Fibroblast of gingiva (primary cell): ENCODE measurements around the gene PDCL3.

Experiments used
- DNase-seq: peaks from one replicate; pipeline ENCODE4 v3.0.0-alpha.2; 2011; ENCODE audit warnings: low read depth

The PDCL3 gene

DNA sequence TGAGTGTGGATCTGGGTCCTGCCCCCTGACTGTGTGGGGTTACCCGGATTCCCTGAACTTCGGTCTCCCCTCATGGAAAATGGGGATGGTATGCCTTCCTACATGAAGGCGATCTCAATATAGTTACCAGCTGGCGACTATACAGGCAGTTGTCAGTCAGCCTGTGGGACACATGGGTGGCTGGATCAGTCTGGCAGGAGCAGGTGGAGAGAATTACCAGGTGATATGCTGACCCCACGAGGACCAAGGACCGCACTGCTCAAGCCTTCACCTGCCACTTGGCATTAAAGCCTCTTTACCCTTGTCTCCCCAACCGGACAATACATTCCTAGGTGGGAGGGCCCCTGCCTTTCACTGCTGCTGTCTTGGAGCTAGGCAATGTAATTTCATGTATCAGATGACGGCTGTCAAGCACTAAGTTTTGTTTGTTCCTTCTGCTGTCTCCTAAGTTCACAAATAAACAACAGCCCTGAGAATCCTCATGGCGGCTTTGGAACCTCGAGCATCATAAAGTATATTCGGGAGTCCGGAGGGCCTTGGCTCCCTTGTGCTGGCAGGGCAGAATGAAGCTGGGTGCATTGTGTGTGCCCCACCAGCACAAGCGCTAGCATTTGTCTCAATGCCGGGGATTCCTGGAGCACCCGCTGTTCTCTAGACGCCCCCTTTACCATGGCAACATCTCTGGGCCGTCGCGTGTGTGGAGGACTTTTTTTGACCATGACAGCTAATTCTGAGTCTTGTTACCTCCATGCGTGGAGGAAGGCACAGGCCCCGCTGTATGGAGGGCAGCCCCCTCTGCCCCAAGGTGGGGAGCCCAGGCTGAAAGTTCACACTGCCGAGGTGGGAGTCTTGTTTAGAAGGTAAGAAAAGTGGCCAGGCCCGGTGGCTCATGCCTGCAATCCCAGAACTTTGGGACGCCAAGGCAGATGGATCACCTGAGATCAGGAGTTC lies 48.6 kb downstream of the PDCL3 start:
- no peak for DNase-seq

DNA sequence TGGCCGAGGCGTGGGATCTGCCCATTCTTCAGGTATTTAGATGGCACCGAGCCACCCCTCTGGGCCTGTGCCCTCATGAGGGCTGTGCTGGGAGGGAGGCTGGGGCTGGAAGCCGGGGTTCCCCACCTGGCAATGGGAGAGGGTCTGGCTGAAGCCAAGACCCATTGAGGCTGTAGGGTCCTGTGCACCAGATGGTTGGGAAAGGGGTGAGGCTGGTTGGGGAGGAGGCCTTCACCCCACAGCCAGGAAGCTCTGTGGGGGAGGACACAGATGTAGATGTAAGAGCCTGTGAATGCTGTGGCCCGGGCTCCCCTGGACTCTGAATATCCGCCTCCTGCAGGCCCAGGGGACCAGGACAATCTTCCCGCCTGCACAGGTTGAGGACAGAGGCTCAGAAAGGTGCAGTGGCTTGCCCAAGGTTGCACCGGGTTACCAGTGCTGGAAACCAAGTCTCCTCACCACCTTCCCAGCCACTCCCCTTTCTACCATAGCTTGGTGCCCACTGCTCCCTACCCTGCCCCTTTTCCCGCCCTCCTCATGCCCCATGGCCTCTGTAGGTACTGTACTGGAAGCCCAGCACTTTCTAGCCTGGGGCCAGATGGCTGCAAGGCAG lies 49.7 kb downstream of the PDCL3 start:
- DNase-seq = no peak

DNA sequence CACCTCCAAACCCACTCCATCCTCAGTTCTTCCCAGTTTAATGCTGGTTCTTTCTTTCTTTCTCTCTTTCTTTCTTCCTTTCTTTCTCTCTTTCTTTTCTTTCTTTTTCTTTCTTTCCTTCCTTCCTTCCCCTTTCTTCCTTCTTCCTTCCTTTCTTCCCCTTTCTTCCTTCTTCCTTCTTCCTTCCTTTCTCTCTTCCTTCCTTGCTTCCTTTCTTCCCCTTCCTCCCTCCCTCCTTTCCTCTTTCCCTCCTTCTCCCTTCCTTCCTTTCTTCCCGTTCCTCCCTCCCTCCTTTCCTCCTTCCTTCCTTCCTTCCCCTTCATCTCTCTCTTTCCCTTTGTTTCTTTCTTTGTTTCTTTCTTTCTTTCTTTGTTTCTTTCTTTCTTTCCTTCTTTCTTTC lies 50.9 kb downstream of the PDCL3 start:
- DNase-seq = no peak

DNA sequence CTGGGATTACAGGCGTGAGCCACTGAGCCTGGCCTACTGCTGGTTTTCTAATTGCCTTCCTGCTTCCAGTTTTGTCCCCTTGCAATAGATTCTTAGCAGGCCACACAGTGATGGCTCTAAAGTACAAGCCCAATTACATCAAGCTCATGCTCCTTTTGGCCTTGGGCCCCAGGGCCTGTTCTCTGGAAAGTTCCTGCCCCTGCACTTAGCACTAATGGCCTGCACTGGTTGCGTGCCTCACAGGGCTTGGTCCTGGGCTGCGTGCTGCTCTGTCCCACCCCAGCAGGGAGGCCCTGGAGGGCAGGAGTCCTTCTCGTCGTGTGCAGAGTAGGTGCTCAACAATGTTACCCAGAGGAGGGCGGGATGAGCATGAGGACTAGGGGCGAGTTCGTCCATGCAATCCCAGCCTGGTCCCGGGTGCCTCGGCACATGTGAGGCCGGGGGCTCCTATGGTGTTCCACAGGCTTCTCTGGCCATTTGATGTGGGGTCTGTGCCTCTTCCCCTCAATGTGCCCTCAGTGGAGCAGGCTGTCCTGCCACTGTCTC lies 51.7 kb downstream of the PDCL3 start:
- no peak for DNase-seq

DNA sequence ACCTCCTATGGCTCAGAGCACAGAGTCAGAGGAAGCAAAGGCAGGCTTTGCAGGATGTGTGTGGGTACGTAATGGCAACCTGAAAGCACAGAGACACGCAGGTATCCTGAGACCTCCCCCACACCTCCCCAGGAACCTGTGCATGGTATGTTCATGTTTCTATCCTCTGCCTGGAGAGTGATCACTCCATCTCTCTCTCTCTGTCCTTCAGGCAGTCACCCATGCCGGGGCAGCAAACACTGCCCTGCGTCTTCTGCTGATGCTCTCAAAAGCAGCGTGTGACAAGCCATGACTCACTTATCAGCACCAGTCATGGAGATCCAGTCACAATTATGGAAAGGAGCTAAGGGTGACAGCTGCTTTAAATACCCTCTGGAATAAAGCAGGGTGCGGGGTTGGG lies 52.7 kb downstream of the PDCL3 start:
- no peak for DNase-seq

DNA sequence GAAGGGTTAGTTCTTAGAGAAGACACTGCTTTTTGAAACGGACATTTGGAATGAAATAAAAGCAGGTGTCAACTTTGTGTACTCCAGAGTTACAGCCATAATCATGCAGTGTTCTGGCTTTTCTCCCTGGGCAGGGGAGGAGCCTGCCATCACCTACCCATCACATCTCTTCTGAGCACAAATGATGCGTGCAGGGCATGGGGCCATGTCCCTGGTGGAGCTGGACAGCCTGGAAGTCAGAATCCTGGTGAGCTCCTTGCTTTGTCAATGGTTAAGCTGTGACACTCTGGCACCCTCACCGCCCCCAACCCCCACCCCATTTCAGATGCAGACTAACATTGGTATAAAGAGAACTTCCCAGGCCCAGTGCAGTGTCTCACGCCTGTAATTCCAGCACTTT lies 53.1 kb downstream of the PDCL3 start:
- DNase-seq = no peak

DNA sequence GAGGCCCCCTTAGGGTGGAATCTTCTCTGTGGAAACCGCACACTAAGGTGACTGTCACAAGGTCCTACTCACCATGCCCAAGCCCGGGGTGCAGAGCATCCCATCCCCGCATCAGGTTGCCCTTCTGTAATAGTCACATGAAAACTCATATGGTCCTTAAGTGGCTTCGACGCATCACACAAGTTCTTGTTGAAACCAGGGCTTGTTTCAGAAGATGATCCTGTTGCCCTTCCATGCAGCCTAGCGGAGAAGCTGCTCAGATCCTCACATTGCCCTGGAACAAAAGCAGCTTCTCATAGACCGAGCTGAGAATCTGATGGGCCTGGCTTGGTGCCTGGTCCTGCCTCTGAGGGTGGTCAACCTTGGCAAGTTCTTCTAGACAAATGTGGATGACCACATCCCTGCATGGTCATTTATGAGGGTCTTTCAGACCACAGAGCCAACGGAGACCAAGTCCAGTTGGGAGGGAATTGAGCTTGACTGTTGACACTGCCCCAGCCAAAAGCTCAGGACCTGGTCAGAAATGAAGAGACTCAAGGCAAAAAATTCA lies 54.1 kb downstream of the PDCL3 start:
- no peak for DNase-seq

DNA sequence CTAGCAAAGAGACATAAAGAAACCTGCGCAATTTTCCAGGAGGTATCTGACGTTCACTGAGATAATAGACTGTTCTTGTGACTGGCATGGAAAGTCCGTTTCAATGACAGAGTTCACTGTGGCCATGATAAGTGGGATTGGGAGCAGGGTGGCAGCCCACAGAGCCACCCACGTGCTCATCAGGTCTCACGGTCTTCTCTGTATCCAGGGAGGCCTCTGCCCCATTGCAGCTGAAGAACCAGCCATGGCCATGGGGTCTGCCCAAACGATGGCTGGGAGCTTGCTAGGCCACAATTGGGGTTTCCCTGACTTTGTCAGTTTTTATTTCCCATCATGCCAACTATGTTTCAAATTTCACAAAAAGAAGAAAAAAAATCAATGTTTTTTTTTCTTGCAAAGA lies 57.2 kb downstream of the PDCL3 start:
- no peak for DNase-seq

DNA sequence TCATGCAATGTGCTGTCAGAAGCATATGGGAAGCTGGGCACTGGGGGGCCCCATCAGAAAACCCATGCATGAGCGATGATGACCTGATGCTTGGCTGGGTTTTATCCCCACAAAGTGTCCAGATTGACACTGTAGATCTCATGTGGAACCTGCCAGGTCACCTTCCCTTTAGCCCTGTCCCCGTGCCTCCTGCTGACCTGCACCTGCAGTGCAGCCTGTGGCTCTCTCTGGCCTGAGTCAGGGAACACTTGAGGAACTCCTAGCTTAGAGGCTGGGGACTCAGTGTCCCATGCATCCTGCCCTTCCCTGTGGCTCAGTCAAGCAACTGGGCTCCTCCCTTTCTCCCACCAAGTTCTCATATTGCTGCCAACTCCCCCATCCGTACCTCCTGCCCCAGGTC lies 57.7 kb downstream of the PDCL3 start:
- DNase-seq = no peak

DNA sequence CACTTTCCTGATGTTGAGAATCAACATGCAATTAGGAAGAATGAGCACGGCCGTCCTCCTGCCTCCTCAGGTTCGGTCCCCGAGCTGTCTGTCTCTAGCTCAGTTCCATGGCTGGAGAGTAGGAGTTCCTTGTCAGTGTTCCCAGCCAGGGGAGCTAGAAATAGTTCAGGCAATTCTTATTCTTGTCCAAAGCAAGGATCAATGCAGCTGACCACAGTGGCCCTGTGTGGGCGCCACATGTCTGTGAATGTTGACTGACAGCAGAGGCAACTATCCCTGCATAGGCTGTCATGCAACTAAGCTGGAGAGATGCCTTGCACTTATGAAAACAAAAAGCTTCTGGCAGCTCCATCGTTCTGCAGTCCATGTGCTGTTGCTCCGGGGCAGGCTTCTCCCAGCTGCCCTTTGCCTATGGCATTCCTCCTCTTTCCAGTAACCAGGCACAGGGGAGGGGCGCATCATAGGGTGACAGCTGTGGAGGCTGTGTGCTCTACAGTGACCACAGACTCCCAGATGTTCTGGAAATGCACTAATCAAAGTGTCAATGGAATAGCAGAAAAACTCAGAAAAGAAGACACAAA lies 58.7 kb downstream of the PDCL3 start:
- no peak for DNase-seq

DNA sequence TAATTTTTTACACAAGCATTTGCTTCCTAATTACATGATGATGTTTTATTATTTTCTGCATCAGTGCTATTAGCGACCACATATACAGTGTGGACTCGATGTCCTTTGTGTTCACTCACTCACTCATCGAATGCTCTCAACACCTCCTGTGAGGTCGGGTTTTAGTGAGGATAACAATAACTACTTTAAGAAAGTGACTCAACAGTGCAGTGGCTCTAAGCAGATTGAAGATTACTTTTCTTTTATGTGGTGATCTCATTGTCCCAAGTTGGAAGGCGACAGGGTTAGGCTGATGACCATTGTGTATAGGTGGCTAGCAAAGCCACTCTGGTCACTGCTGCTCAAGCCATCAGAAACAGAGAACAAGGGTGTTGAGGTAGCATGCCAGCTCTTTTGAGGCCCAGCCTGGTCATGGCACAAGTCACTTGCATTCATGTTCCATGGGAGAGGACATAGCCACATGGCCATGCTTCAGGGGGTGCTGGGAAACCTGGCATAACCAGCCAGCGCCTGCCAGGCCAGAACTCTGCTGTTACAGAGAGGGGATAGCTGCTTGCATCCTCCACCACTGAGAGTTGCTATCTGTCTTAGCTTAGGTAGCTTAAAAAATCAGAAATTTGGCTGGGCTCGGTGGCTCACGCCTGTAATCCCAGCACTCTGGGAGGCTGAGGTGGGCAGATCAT lies 60.4 kb downstream of the PDCL3 start:
- DNase-seq = no peak

DNA sequence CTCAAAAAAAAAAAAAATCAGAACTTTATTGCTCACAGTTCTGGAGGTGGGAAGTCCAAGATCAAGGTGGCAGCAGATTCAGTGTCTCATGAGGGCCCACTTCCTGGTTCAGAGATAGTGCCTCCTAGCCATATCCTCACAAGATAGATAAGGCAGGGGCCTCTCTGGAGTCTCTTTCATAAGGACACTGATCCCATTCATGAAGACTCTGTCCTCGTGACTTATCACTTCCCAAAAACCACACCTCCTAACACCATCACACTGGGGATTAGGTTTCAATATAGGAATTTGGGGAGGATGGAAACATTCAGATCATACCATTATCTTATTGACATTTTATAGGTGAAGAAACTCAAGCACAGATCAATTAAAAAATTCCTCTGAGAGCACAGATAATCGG lies 61.1 kb downstream of the PDCL3 start:
- DNase-seq = no peak

DNA sequence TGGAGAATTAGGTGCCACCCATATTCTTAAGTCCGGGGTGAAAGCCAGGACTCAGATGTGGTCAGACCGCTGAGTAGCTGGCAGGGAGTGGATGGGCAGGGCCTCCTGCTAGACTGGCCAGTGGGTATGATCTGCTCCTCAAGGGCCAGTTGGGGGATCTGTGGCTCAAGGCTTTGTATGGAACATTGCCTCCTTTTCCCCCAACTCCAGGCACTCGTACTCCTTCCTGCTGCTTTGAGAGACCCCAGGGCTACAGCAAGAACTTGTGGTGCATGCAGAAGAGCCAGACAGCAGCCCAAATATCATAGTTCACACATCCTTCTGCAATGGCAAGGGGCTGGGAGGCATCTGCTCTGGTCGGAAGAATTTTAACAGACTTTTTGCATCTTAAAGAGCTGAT lies 61.7 kb downstream of the PDCL3 start:
- no peak for DNase-seq

DNA sequence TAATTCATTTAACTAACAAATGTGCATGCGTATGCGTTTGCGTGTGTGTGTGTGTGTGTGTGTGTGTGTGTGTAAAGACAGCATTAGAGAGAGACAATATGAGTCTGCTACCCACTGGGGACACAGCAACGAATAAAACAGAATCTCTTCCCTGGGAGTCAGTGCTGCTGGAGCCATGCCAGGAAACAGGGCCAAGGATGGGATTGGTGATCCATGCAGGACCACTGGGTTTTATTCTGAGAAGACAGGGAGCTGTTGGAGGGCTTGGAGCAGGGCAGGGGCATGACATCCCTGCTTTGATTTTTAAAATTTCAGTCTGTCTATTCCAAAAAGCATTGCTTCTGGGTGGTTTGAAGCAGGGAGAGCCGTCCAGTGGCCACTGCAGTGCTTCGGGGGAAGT lies 62.9 kb downstream of the PDCL3 start:
- DNase-seq = no peak
